ENCODE results near the gene GDPD5. TPM values are rescaled to one million over a fixed set of nuclear protein-coding genes. Genes with fewer than 3 reads are reported as not detected.
A peak's percentile ranks its signal among the peaks of the same experiment; 100 is the strongest.

GDPD5 gene
- total RNA-seq, 1 experiment from 2014 or later = 28.6 TPM

DNA sequence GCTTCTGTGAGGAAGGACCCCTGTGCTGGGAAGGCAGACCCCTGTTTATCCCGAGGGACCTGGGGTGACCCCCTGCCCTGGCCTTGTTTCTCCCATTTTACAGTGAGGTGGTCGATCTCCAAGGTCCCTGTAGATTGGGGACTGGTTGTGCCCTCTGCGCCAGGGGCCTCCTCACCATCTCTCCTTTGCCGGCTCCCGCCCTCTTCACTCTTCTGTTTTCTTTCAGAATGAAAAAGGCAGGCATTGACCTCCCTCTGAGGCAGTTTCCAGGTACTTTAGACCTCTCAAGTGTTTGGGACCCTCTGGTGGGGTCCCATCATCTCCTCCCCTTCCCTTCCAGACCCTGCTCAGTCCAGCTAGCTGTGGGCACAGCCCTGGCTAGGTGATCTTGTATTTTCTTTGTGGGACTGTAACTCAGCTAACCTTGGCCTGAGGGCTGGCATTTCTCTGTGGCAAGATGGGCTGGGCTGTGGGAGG is 37.8 kb upstream of the GDPD5 start:
- Mint-ChIP-seq H3K27ac (ENCODE audit: unreplicated experiment) (peak overlapping the region; percentile 95), H3K9me3 (ENCODE audit: unreplicated experiment) (no peaks in the 10 kb centered on the region), H3K36me3 (ENCODE audit: insufficient read depth, unreplicated experiment) (peaks cover 65% of the 10 kb centered on the region), H3K4me1 (ENCODE audit: low read depth, unreplicated experiment) (peaks cover 32% of the 10 kb centered on the region), H3K4me3 (ENCODE audit: unreplicated experiment) (peak overlapping the region; percentile 93), H3K27me3 (ENCODE audit: insufficient read depth, unreplicated experiment) (no peaks in the 10 kb centered on the region)
- CTCF ChIA-PET = no interaction called here
- POLR2A ChIA-PET = no interaction called here
- DNase-seq = no peak
- intact Hi-C loops (cut with micrococcal nuclease; ENCODE audit: unreplicated experiment) = no loop called here
- H3K36me3 ChIP-seq (ENCODE audit: control insufficient read depth, insufficient read depth, low read length) = peaks cover 9% of the 10 kb centered on the region
- peaks cover 59% of the 10 kb centered on the region for H3K4me1 ChIP-seq
- no peaks in the 10 kb centered on the region for H3K27me3 ChIP-seq (replicated peaks; ENCODE audit: control insufficient read depth, insufficient read depth, low read length)
- H3K4me3 ChIP-seq (ENCODE audit: low read depth, low read length) = peak overlapping the region; percentile 51
- no TSS peak for BruUV-seq (replicated peaks)
- TF ChIP-seq, protein P1, sequence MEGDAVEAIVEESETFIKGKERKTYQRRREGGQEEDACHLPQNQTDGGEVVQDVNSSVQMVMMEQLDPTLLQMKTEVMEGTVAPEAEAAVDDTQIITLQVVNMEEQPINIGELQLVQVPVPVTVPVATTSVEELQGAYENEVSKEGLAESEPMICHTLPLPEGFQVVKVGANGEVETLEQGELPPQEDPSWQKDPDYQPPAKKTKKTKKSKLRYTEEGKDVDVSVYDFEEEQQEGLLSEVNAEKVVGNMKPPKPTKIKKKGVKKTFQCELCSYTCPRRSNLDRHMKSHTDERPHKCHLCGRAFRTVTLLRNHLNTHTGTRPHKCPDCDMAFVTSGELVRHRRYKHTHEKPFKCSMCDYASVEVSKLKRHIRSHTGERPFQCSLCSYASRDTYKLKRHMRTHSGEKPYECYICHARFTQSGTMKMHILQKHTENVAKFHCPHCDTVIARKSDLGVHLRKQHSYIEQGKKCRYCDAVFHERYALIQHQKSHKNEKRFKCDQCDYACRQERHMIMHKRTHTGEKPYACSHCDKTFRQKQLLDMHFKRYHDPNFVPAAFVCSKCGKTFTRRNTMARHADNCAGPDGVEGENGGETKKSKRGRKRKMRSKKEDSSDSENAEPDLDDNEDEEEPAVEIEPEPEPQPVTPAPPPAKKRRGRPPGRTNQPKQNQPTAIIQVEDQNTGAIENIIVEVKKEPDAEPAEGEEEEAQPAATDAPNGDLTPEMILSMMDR (IDR thresholded peaks at IDR 0.05; ENCODE audit: insufficient read depth in 1 of 2, low read depth in 1 of 2, low read length in 1 of 2, severe bottlenecking in 1 of 2, unreplicated experiment in 1 of 2) = no peak
- H3K9me3 ChIP-seq = no peaks in the 10 kb centered on the region

GRCh38 chr11:75562836-75563484 is 37.2 kb upstream of the GDPD5 start:
- Mint-ChIP-seq H3K4me3 (ENCODE audit: unreplicated experiment) (peak overlapping the region; percentile 93), H3K9me3 (ENCODE audit: unreplicated experiment) (no peaks in the 10 kb centered on the region), H3K4me1 (ENCODE audit: low read depth, unreplicated experiment) (peaks cover 38% of the 10 kb centered on the region), H3K27me3 (ENCODE audit: insufficient read depth, unreplicated experiment) (no peaks in the 10 kb centered on the region), H3K36me3 (ENCODE audit: insufficient read depth, unreplicated experiment) (peaks cover 59% of the 10 kb centered on the region), H3K27ac (ENCODE audit: unreplicated experiment) (peak overlapping the region; percentile 95)
- Histone ChIP-seq H3K4me1 (peaks cover 65% of the 10 kb centered on the region), H3K9me3 (no peaks in the 10 kb centered on the region), H3K4me3 (ENCODE audit: low read depth, low read length) (peak overlapping the region; percentile 51), H3K27me3 (replicated peaks; ENCODE audit: control insufficient read depth, insufficient read depth, low read length) (no peaks in the 10 kb centered on the region), H3K36me3 (ENCODE audit: control insufficient read depth, insufficient read depth, low read length) (peaks cover 9% of the 10 kb centered on the region)
- POLR2A ChIA-PET = interaction anchor here (0.6 to 2.3 kb wide), 11 partner anchors 8 to 246 kb away, joined by 3 to 17 read pairs (median 4); no protein-coding TSS in a partner anchor
- CTCF ChIA-PET = interaction anchor here (0.5 to 1.9 kb wide), 9 partner anchors 10 to 756 kb away, joined by 3 to 7 read pairs (median 4); no protein-coding TSS in a partner anchor
- peak; percentile 56 to 77 for DNase-seq
- TSS peak; percentile 31 for BruUV-seq (replicated peaks)
- TF ChIP-seq, protein P1 (IDR thresholded peaks at IDR 0.05; ENCODE audit: insufficient read depth in 1 of 2, low read depth in 1 of 2, low read length in 1 of 2, severe bottlenecking in 1 of 2, unreplicated experiment in 1 of 2) = no peak
- intact Hi-C loops (cut with micrococcal nuclease; ENCODE audit: unreplicated experiment) = loop anchor here (1.0 kb wide), 3 partner anchors 16 to 70 kb away; no protein-coding TSS in a partner anchor

DNA sequence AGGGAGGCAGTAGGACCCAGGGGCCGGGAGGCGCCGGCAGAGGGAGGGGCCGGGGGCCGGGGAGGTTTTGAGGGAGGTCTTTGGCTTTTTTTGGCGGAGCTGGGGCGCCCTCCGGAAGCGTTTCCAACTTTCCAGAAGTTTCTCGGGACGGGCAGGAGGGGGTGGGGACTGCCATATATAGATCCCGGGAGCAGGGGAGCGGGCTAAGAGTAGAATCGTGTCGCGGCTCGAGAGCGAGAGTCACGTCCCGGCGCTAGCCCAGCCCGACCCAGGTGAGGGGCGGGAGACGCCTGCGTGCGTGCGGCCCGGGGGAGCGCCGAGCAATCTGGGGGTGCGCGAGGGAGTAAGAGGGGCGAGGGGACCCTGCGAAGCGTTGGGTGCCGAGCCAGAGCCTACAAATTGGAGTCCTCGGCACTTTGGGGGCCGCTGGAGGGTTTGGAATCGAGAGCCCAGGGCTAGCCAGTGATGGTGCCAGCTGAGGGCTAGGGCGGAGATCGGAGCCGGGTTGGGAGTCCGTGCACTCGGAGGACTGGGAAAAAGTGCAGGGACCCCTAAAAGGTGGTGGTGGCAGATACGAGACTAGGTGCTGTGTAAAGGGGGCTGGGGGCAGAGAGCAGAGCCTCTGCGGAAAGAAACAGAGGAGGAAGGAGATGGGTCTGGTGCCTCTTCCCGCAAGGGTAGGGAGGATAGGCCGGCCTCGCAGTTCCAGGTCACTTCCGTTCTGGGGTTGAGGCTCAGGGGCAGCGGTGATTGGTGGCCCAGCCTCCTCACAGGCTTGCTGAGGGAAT is 36.5 kb upstream of the GDPD5 start, which contains the start of gene SERPINH1:
SERPINH1 (plus strand) TSS at position 206 of the 788 bp plus-strand sequence. CDS start 4,097 bp downstream, outside the sequence.
- TF ChIP-seq, protein P1 (IDR thresholded peaks at IDR 0.05; ENCODE audit: insufficient read depth in 1 of 2, low read depth in 1 of 2, low read length in 1 of 2, severe bottlenecking in 1 of 2, unreplicated experiment in 1 of 2) = no peak
- Histone ChIP-seq H3K36me3 (ENCODE audit: control insufficient read depth, insufficient read depth, low read length) (peaks cover 7% of the 10 kb centered on the region), H3K4me1 (peaks cover 71% of the 10 kb centered on the region), H3K9me3 (no peaks in the 10 kb centered on the region), H3K27me3 (replicated peaks; ENCODE audit: control insufficient read depth, insufficient read depth, low read length) (no peaks in the 10 kb centered on the region), H3K4me3 (ENCODE audit: low read depth, low read length) (peak within 1 kb of the TSS; percentile 51)
- Mint-ChIP-seq H3K9me3 (ENCODE audit: unreplicated experiment) (no peaks in the 10 kb centered on the region), H3K27ac (ENCODE audit: unreplicated experiment) (peak within 1 kb of the TSS; percentile 95), H3K27me3 (ENCODE audit: insufficient read depth, unreplicated experiment) (no peaks in the 10 kb centered on the region), H3K4me3 (ENCODE audit: unreplicated experiment) (peak within 1 kb of the TSS; percentile 93), H3K36me3 (ENCODE audit: insufficient read depth, unreplicated experiment) (peaks cover 52% of the 10 kb centered on the region), H3K4me1 (ENCODE audit: low read depth, unreplicated experiment) (peaks cover 44% of the 10 kb centered on the region)
- ChIA-PET CTCF (interaction anchor here (0.5 to 1.9 kb wide), 12 partner anchors 9 to 757 kb away, joined by 3 to 7 read pairs (median 3); no protein-coding TSS in a partner anchor), POLR2A (interaction anchor here (0.6 to 2.3 kb wide), 14 partner anchors 8 to 246 kb away, joined by 3 to 17 read pairs (median 4); no protein-coding TSS in a partner anchor)
- peak; percentile 92 for DNase-seq
- TSS peak; percentile 61 for BruUV-seq (replicated peaks)
- intact Hi-C loops (cut with micrococcal nuclease; ENCODE audit: unreplicated experiment) = loop anchor here (1.0 kb wide), 3 partner anchors 15 to 71 kb away; no protein-coding TSS in a partner anchor

All from Caco-2 (cell line).